Measurements from ENCODE around the gene ACLY. TPM values are rescaled to one million over a fixed set of nuclear protein-coding genes. Genes with fewer than 3 reads are reported as not detected.

The ACLY gene
- polyA plus RNA-seq, 2 of the 4 experiments (the other 2 are of a cell fraction): 355 to 376 TPM

- DNase-seq (ENCODE audit: low read depth in 1 of 2, low spot score in 1 of 2): no peak
- FAIRE-seq: no peak
- CTCF ChIA-PET: interaction anchor here (0.6 to 2.5 kb wide), 6 partner anchors 11 to 134 kb away, joined by 3 to 8 read pairs (median 4); partner anchors contain the start of gene JUP
- Histone ChIP-seq H3K9me3 (no peaks in the 10 kb centered on the region), H3K4me2 (no peak overlapping the region), H3K4me1 (peaks cover 11% of the 10 kb centered on the region; the same call in 2 of the 3 replicates), H3K27ac (no peak overlapping the region), H3K4me3 (no peak overlapping the region)
- POLR2A ChIA-PET: interaction anchor here (0.7 kb wide), 1 partner anchor 58 kb away, joined by 3 read pairs; no protein-coding TSS in a partner anchor
- WGBS (ENCODE audit: missing lambda C conversion rate): 95% methylated on average over 10 of the region's 10 CpGs
- ATAC-seq: no peak
- TF ChIP-seq PHF8 (IDR thresholded peaks at IDR 0.05; ENCODE audit: borderline replicate concordance, low read depth) (no peak), JUNB (IDR thresholded peaks at IDR 0.05) (no peak), EP300 (IDR thresholded peaks at IDR 0.05) (no peak), ZNF302 (CRISPR knock-in tag; IDR thresholded peaks at IDR 0.05) (no peak), CBX8 (IDR thresholded peaks at IDR 0.05) (no peak), NFE2L2 (conservative IDR thresholded peaks at IDR 0.05; ENCODE audit: low read length) (no peak), ZFP36 (IDR thresholded peaks at IDR 0.05; ENCODE audit: borderline replicate concordance, partially characterized antibody) (no peak), RFX5 (IDR thresholded peaks at IDR 0.05) (no peak), BHLHE40 (IDR thresholded peaks at IDR 0.05; ENCODE audit: low read depth, low read length) (no peak), POLR2A (IDR thresholded peaks at IDR 0.05; ENCODE audit: low read length) (no peak), JUN (IDR thresholded peaks at IDR 0.05) (no peak)
- TF ChIP-seq, protein P1, sequence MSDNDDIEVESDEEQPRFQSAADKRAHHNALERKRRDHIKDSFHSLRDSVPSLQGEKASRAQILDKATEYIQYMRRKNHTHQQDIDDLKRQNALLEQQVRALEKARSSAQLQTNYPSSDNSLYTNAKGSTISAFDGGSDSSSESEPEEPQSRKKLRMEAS (IDR thresholded peaks at IDR 0.05): no peak
- TF ChIP-seq, protein P2, sequence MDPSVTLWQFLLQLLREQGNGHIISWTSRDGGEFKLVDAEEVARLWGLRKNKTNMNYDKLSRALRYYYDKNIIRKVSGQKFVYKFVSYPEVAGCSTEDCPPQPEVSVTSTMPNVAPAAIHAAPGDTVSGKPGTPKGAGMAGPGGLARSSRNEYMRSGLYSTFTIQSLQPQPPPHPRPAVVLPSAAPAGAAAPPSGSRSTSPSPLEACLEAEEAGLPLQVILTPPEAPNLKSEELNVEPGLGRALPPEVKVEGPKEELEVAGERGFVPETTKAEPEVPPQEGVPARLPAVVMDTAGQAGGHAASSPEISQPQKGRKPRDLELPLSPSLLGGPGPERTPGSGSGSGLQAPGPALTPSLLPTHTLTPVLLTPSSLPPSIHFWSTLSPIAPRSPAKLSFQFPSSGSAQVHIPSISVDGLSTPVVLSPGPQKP (IDR thresholded peaks at IDR 0.05; ENCODE audit: low read depth, low read length): no peak
- TF ChIP-seq, protein P3, sequence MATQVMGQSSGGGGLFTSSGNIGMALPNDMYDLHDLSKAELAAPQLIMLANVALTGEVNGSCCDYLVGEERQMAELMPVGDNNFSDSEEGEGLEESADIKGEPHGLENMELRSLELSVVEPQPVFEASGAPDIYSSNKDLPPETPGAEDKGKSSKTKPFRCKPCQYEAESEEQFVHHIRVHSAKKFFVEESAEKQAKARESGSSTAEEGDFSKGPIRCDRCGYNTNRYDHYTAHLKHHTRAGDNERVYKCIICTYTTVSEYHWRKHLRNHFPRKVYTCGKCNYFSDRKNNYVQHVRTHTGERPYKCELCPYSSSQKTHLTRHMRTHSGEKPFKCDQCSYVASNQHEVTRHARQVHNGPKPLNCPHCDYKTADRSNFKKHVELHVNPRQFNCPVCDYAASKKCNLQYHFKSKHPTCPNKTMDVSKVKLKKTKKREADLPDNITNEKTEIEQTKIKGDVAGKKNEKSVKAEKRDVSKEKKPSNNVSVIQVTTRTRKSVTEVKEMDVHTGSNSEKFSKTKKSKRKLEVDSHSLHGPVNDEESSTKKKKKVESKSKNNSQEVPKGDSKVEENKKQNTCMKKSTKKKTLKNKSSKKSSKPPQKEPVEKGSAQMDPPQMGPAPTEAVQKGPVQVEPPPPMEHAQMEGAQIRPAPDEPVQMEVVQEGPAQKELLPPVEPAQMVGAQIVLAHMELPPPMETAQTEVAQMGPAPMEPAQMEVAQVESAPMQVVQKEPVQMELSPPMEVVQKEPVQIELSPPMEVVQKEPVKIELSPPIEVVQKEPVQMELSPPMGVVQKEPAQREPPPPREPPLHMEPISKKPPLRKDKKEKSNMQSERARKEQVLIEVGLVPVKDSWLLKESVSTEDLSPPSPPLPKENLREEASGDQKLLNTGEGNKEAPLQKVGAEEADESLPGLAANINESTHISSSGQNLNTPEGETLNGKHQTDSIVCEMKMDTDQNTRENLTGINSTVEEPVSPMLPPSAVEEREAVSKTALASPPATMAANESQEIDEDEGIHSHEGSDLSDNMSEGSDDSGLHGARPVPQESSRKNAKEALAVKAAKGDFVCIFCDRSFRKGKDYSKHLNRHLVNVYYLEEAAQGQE (IDR thresholded peaks at IDR 0.05): no peak
These were observed 47.0 kb downstream of the ACLY start for GRCh38 chr17:41871789-41872188.

- DNase-seq (ENCODE audit: low read depth in 1 of 2, low spot score in 1 of 2): peak in 1 of 2 experiments; percentile 44
- FAIRE-seq: peak; percentile 36
- ATAC-seq: peak; percentile 19 to 44; a peak in 5 of 6 replicates
- Histone ChIP-seq H3K4me3 (no peak overlapping the region), H3K4me2 (no peak overlapping the region), H3K9me3 (no peaks in the 10 kb centered on the region), H3K27ac (no peak overlapping the region), H3K4me1 (peaks cover 11% of the 10 kb centered on the region; the same call in 2 of the 3 replicates)
- ChIA-PET POLR2A (no interaction called here), CTCF (interaction anchor here (0.8 to 2.5 kb wide), 5 partner anchors 12 to 47 kb away, joined by 3 to 8 read pairs (median 4); no protein-coding TSS in a partner anchor)
- TF ChIP-seq CEBPB (IDR thresholded peaks at IDR 0.05) (no peak), USF2 (IDR thresholded peaks at IDR 0.05) (0 out of 2 replicates have a peak, but pooled peaks have one; percentile 5), JUN (IDR thresholded peaks at IDR 0.05) (0 out of 5 replicates have a peak, but pooled peaks of 1 of the 2 experiments have one; percentile 24)
- WGBS (ENCODE audit: missing lambda C conversion rate): 77% methylated on average over 7 of the region's 7 CpGs
These were observed 48.1 kb downstream of the ACLY start for GRCh38 chr17:41870627-41871026.

GRCh38 chr17:41870097-41870496, 48.7 kb downstream of the ACLY start:
- FAIRE-seq (no peak), DNase-seq (ENCODE audit: low read depth in 1 of 2, low spot score in 1 of 2) (no peak), ATAC-seq (0 out of 6 replicates have a peak, but pooled peaks of 1 of the 2 experiments have one; percentile 1)
- Histone ChIP-seq H3K9me3 (no peaks in the 10 kb centered on the region), H3K4me1 (peaks cover 11% of the 10 kb centered on the region; the same call in 2 of the 3 replicates), H3K4me2 (no peak overlapping the region), H3K27ac (no peak overlapping the region), H3K4me3 (no peak overlapping the region)
- TF ChIP-seq BCL3 (IDR thresholded peaks at IDR 0.05): no peak
- TF ChIP-seq ZSCAN20 (CRISPR knock-in tag; IDR thresholded peaks at IDR 0.05): no peak
- TF ChIP-seq TFCP2L1 (CRISPR knock-in tag; IDR thresholded peaks at IDR 0.05): no peak
- peak in 1 of 2 experiments; percentile 4; a peak in 1 of 5 replicates for TF ChIP-seq JUN (IDR thresholded peaks at IDR 0.05)
- no peak for TF ChIP-seq RAD21 (conservative IDR thresholded peaks at IDR 0.05 in 1 of 2, IDR thresholded peaks at IDR 0.05 in 1 of 2)
- ChIA-PET CTCF (interaction anchor here (0.8 to 2.5 kb wide), 6 partner anchors 13 to 223 kb away, joined by 3 to 8 read pairs (median 4); partner anchors contain the start of gene P3H4), POLR2A (no interaction called here)
- WGBS (ENCODE audit: missing lambda C conversion rate): 77% methylated on average over 2 of the region's 2 CpGs
